H9 (cell line): Measurements from ENCODE around the gene MECR. TPM values are rescaled to one million over a fixed set of nuclear protein-coding genes. Genes with fewer than 3 reads are reported as not detected.

Experiments
- DNase-seq: peaks from one replicate; pipeline ENCODE4 v3.0.0-alpha.2; 2017
- H2AFZ ChIP-seq: one replicate; pipeline ENCODE4 v1.6.1; 2013; ENCODE audit warnings: mild to moderate bottlenecking, low read length, control low read depth, moderate library complexity
- H2AK5ac ChIP-seq: 2 replicates; pipeline ENCODE4 v1.6.1; 2013; ENCODE audit warnings: low read length, control low read depth, mixed read lengths; ENCODE audit not compliant: insufficient read length
- H2BK120ac ChIP-seq: one replicate; pipeline ENCODE4 v1.6.1; 2013; ENCODE audit warnings: low read depth, mild to moderate bottlenecking, low read length, control low read depth, inconsistent platforms; ENCODE audit not compliant: poor library complexity, severe bottlenecking
- H2BK12ac ChIP-seq: 2 replicates; pipeline ENCODE4 v1.6.1; 2013; ENCODE audit warnings: low read length, control low read depth, mixed read lengths, low read depth; ENCODE audit not compliant: insufficient read length
- H2BK15ac ChIP-seq: 2 replicates; pipeline ENCODE4 v1.6.1; 2013; ENCODE audit warnings: low read depth, low read length, control low read depth
- H2BK20ac ChIP-seq: one replicate; pipeline ENCODE4 v1.6.1; 2013; ENCODE audit warnings: low read depth, mild to moderate bottlenecking, low read length, control low read depth, inconsistent platforms; ENCODE audit not compliant: poor library complexity, severe bottlenecking
- H2BK5ac ChIP-seq: 2 replicates; pipeline ENCODE4 v1.6.1; 2013; ENCODE audit warnings: low read length, control low read depth, mixed read lengths; ENCODE audit not compliant: insufficient read length
- H3K14ac ChIP-seq: 2 replicates; pipeline ENCODE4 v1.6.1; 2013; ENCODE audit warnings: low read length, control low read depth; ENCODE audit not compliant: insufficient read depth
- H3K18ac ChIP-seq: 2 replicates; pipeline ENCODE4 v1.6.1; 2013; ENCODE audit warnings: low read depth, mild to moderate bottlenecking, mixed read lengths, low read length, control low read depth; ENCODE audit not compliant: insufficient read length
- H3K23ac ChIP-seq: 2 replicates; pipeline ENCODE4 v1.6.1; 2013; ENCODE audit warnings: low read length, control low read depth, mixed read lengths, low read depth; ENCODE audit not compliant: insufficient read length
- H3K23me2 ChIP-seq: 2 replicates; pipeline ENCODE4 v1.6.1; 2013; ENCODE audit warnings: low read depth, mild to moderate bottlenecking, mixed read lengths, low read length, control low read depth; ENCODE audit not compliant: insufficient read length, poor library complexity, severe bottlenecking
- H3K27ac ChIP-seq: 2 replicates; pipeline ENCODE4 v1.5.1; 2013; ENCODE audit warnings: low read length, control low read depth, mixed read lengths, low read depth; ENCODE audit not compliant: insufficient read length
- H3K27me3 ChIP-seq: 2 replicates; pipeline ENCODE4 v1.6.1; 2013; ENCODE audit warnings: low read length, control low read depth, inconsistent platforms; ENCODE audit not compliant: insufficient read depth
- H3K4ac ChIP-seq: 2 replicates; pipeline ENCODE4 v1.6.1; 2013; ENCODE audit warnings: low read depth, mild to moderate bottlenecking, control low read depth, inconsistent platforms, low read length, moderate library complexity
- H3K4me1 ChIP-seq: 2 replicates; pipeline ENCODE4 v1.6.1; 2013; ENCODE audit warnings: low read length, control low read depth, inconsistent platforms; ENCODE audit not compliant: insufficient read depth
- H3K4me2 ChIP-seq: 2 replicates; pipeline ENCODE4 v1.6.1; 2013; ENCODE audit warnings: low read length, control low read depth, mixed read lengths; ENCODE audit not compliant: insufficient read length, insufficient read depth
- H3K56ac ChIP-seq: 2 replicates; pipeline ENCODE4 v1.6.1; 2013; ENCODE audit warnings: low read depth, mild to moderate bottlenecking, mixed read lengths, low read length, control low read depth; ENCODE audit not compliant: insufficient read length
- H3K79me1 ChIP-seq: 2 replicates; pipeline ENCODE4 v1.6.1; 2013; ENCODE audit warnings: low read depth, mild to moderate bottlenecking, moderate library complexity, low read length, control low read depth, inconsistent platforms; ENCODE audit not compliant: insufficient read depth, poor library complexity, severe bottlenecking
- H3K79me2 ChIP-seq: 2 replicates; pipeline ENCODE4 v1.6.1; 2013; ENCODE audit warnings: low read length, control low read depth, inconsistent platforms; ENCODE audit not compliant: insufficient read depth
- H3K9ac ChIP-seq: 2 replicates; pipeline ENCODE4 v1.6.1; 2013; ENCODE audit warnings: low read length, control low read depth, mixed read lengths; ENCODE audit not compliant: insufficient read length; ENCODE audit errors: extremely low read depth
- H3K9me3 ChIP-seq: one replicate; pipeline ENCODE4 v1.6.1; 2013; ENCODE audit warnings: low read depth, low read length, inconsistent platforms; ENCODE audit not compliant: control insufficient read depth
- H3T11ph ChIP-seq: one replicate; pipeline ENCODE4 v1.6.1; 2013; ENCODE audit warnings: mild to moderate bottlenecking, low read length, control low read depth, inconsistent platforms
- H4K20me1 ChIP-seq: one replicate; pipeline ENCODE4 v1.6.1; 2013; ENCODE audit not compliant: control insufficient read depth, insufficient read length, insufficient read depth
- H4K5ac ChIP-seq: 2 replicates; pipeline ENCODE4 v1.6.1; 2013; ENCODE audit warnings: low read depth, mild to moderate bottlenecking, mixed read lengths, low read length, control low read depth; ENCODE audit not compliant: insufficient read length
- H4K8ac ChIP-seq: replicated peaks from 2 replicates; pipeline ENCODE4 v1.6.1; 2013; ENCODE audit warnings: low read length, control low read depth, mixed read lengths, low read depth; ENCODE audit not compliant: insufficient read length
- H4K91ac ChIP-seq: 2 replicates; pipeline ENCODE4 v1.6.1; 2013; ENCODE audit warnings: low read depth, mild to moderate bottlenecking, moderate library complexity, mixed read lengths, low read length, control low read depth; ENCODE audit not compliant: insufficient read length
- H3K27ac Mint-ChIP-seq, 3 experiments: 2 replicates in 2 of 3; 3 replicates in 1 of 3; pipeline ENCODE4 v1.8.0; 2020 to 2021; ENCODE audit warnings: mixed read lengths in 3 of 3, mild to moderate bottlenecking in 1 of 3, moderate library complexity in 1 of 3
- H3K27me3 Mint-ChIP-seq: 2 replicates; pipeline ENCODE4 v1.8.0; 2021; ENCODE audit warnings: low read depth, mild to moderate bottlenecking, moderate library complexity, mixed read lengths
- H3K36me3 Mint-ChIP-seq, 3 experiments: 2 replicates in 2 of 3; 3 replicates in 1 of 3; pipeline ENCODE4 v1.8.0; 2020 to 2021; ENCODE audit warnings: low read depth in 3 of 3, mixed read lengths in 3 of 3; ENCODE audit not compliant: insufficient read depth in 1 of 3
- H3K4me1 Mint-ChIP-seq, 2 experiments: 2 replicates each; pipeline ENCODE4 v1.8.0; 2020; ENCODE audit warnings: mixed read lengths in 2 of 2
- H3K4me3 Mint-ChIP-seq, 2 experiments: 2 replicates in 1 of 2; 3 replicates in 1 of 2; pipeline ENCODE4 v1.8.0; 2020 to 2021; ENCODE audit warnings: mild to moderate bottlenecking in 2 of 2, mixed read lengths in 2 of 2, moderate library complexity in 1 of 2
- H3K9me3 Mint-ChIP-seq, 2 experiments: 2 replicates in 1 of 2; 3 replicates in 1 of 2; pipeline ENCODE4 v1.8.0; 2020; ENCODE audit warnings: mild to moderate bottlenecking in 2 of 2, mixed read lengths in 2 of 2, moderate library complexity in 1 of 2
- CTCF ChIP-seq: fragments of 200-600 bp; sonication (generic); conservative IDR thresholded peaks from 3 replicates; pipeline ENCODE4 v1.8.0; 2021; ENCODE audit warnings: antibody characterized with exemption, mild to moderate bottlenecking
- WGBS: extraction: QIAGEN DNeasy Blood & Tissue Kit; methylation state at CpG from one replicate; pipeline ENCODE4 v1.1.7; 2013; ENCODE audit warnings: missing lambda C conversion rate, low lambda C conversion rate, mixed read lengths; ENCODE audit not compliant: insufficient read length; ENCODE audit errors: extremely low coverage; 5-methylcytosine and 5-hydroxymethylcytosine counted together
- long read RNA-seq: library from polyadenylated mRNA; unstranded; transcript quantifications from one replicate; pipeline ENCODE4 v2.0.0, GENCODE V29; 2020
- total RNA-seq: library from RNA; stranded (reverse); gene quantifications from 2 replicates; pipeline ENCODE4 v1.2.1, GENCODE V29; 2021

MECR gene
- 25.8 and 30.9 TPM in 2 replicates for total RNA-seq
- long read RNA-seq, transcript MECR-202 (10 exons, 2,416 nt), result minor isoform, 21 of 260 reads
- long read RNA-seq, transcript MECR-201 (10 exons, 1,353 nt), result major isoform, 160 of 260 reads
- long read RNA-seq, partial matches to known transcripts, result 7 of 260 reads
- long read RNA-seq, other reads (novel, unspliced or antisense), result 71 of 260 reads

- Mint-ChIP-seq H3K9me3 (no peaks in the 10 kb centered on the region; a peak in 1 of 5 replicates), H3K4me1 (peaks cover 14 to 25% of the 10 kb centered on the region in 2 experiments), H3K36me3 (no peaks in the 10 kb centered on the region), H3K27ac (peak within 1 kb of the TSS; percentile 74 to 97 (median 88); a peak in 6 of 7 replicates), H3K27me3 (peaks cover 26% of the 10 kb centered on the region), H3K4me3 (peak within 1 kb of the TSS; percentile 92 to 96)
- Histone ChIP-seq H2BK120ac (no peak within 1 kb of the TSS), H3K27me3 (no peaks in the 10 kb centered on the region; the same call in 1 of the 2 replicates), H3K79me1 (no peaks in the 10 kb centered on the region), H2AFZ (no peak within 1 kb of the TSS), H2BK5ac (no peak within 1 kb of the TSS), H2AK5ac (no peak within 1 kb of the TSS), H3T11ph (no peak within 1 kb of the TSS), H4K20me1 (no peaks in the 10 kb centered on the region), H4K5ac (no peak within 1 kb of the TSS), H4K8ac (no peak within 1 kb of the TSS), H3K23ac (no peak within 1 kb of the TSS), H3K9me3 (no peaks in the 10 kb centered on the region), H4K91ac (no peak within 1 kb of the TSS), H2BK20ac (no peak within 1 kb of the TSS), H3K9ac (peak within 1 kb of the TSS; percentile 10), H3K23me2 (no peaks in the 10 kb centered on the region), H2BK12ac (no peak within 1 kb of the TSS), H3K56ac (no peak within 1 kb of the TSS), H3K4me1 (peaks cover 5% of the 10 kb centered on the region; the same call in 1 of the 2 replicates), H3K79me2 (no peaks in the 10 kb centered on the region), H3K18ac (peak within 1 kb of the TSS; percentile 44), H2BK15ac (no peak within 1 kb of the TSS), H3K4me2 (peak within 1 kb of the TSS; percentile 68), H3K14ac (peak within 1 kb of the TSS; percentile 49; the same call in 1 of the 2 replicates), H3K4ac (no peak within 1 kb of the TSS), H3K27ac (no peak within 1 kb of the TSS)
- no CpG with 5 or more reads among the region's 52 CpGs for WGBS
- no peak; the same call in 1 of the 3 replicates for TF ChIP-seq CTCF
- peak; percentile 97 for DNase-seq
Observed at GRCh38 chr1:29230553-29231378, at the start of gene MECR. Gene MECR, minus strand, starts transcription at chr1:29230934. Its CDS starts 28 bp downstream, at chr1:29230906.
